PFSK-1 (cell line): ENCODE results near the gene ADAM17.

Source experiments
- POLR2AphosphoS5 ChIP-seq: IDR thresholded peaks from 2 replicates; pipeline ENCODE4 v1.6.1; 2012; ENCODE audit warnings: low read depth, mild to moderate bottlenecking, control low read depth, low read length, moderate library complexity
- SIN3A ChIP-seq: IDR thresholded peaks from 2 replicates; pipeline ENCODE4 v1.6.1; 2012; ENCODE audit warnings: mild to moderate bottlenecking, low read length, moderate library complexity, borderline replicate concordance; ENCODE audit not compliant: insufficient read depth

DNA sequence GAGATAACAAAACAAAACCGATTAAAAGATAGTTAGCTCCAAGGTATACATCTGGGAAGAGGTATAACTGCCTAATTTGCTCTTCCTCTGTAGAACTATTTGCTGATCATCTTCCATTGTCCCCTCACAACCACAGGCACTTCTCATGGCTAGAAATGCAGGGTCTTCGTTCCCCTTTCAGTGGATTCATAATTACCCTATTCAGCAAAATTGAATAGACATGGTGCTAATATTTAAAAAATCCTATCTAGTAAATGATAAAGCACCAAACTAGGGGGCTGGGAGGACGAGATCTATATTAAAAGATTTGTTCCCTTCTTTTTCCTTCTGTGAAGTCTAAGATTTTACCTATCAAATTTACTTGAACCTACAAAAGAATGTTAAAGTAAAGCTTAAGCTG is 30.8 kb upstream of the ADAM17 start:
- TF ChIP-seq POLR2AphosphoS5: no peak
- no peak for TF ChIP-seq SIN3A
